ENCODE measurements around the gene TRIO.

Gene TRIO

DNA sequence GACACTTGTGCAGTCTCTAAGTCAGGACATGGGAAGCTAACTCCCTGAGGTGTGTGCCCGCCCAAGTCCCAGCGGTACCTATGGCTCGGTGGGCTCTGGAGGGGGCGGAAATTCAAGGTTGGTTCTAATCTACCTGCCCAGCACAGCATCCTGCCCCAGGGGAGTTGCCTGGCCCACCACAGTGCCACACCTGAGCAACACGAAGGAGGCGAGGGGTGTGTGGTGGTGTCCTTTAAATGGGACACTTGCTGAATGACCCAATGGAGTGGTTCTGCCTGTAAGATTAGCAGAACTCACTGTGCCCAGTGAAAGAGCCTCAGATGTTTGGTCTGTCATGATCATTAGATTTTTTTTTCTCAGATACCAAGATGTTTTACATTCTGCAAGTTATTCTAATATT, 367.7 kb downstream of the TRIO start:
- H3K27ac Mint-ChIP-seq: peak overlapping the region; percentile 42

GRCh38 chr5:14512574-14512973, 369.4 kb downstream of the TRIO start:
- H3K4me1 Mint-ChIP-seq: peaks cover 0 to 2% of the 10 kb centered on the region in 2 donors
- no peak for DNase-seq
- H3K27ac Mint-ChIP-seq: no peak overlapping the region
- H3K9me3 Mint-ChIP-seq: peaks cover 5 to 6% of the 10 kb centered on the region in 2 donors
- H3K36me3 Mint-ChIP-seq: peaks cover 12 to 24% of the 10 kb centered on the region in 2 donors
- ATAC-seq (replicated peaks): no peak
- H3K4me3 Mint-ChIP-seq: no peak overlapping the region
- no peaks in the 10 kb centered on the region for H3K27me3 Mint-ChIP-seq

More for the DNA sequence above, 367.7 kb downstream of the TRIO start:
- H3K4me1 Mint-ChIP-seq: peaks cover 0 to 2% of the 10 kb centered on the region in 2 donors
- no peak for DNase-seq
- H3K36me3 Mint-ChIP-seq: peaks cover 16 to 36% of the 10 kb centered on the region in 2 donors
- no peaks in the 10 kb centered on the region for H3K27me3 Mint-ChIP-seq
- H3K9me3 Mint-ChIP-seq: peaks cover 4% of the 10 kb centered on the region in 2 donors
- no peak overlapping the region for H3K4me3 Mint-ChIP-seq
- no peak for ATAC-seq (replicated peaks)

- no peak overlapping the region for H3K4me3 Mint-ChIP-seq
- no peaks in the 10 kb centered on the region for H3K27me3 Mint-ChIP-seq
- H3K9me3 Mint-ChIP-seq: peaks cover 5 to 6% of the 10 kb centered on the region in 2 donors
- ATAC-seq (replicated peaks): no peak
- H3K36me3 Mint-ChIP-seq: peaks cover 6 to 21% of the 10 kb centered on the region in 2 donors
- H3K4me1 Mint-ChIP-seq: peaks cover 0 to 2% of the 10 kb centered on the region in 2 donors
- H3K27ac Mint-ChIP-seq: no peak overlapping the region
- no peak for DNase-seq
These were observed 370.1 kb downstream of the TRIO start for GRCh38 chr5:14513266-14513665.

- no peak overlapping the region for H3K4me3 Mint-ChIP-seq
- no peak for ATAC-seq (replicated peaks)
- H3K9me3 Mint-ChIP-seq: peaks cover 7 to 8% of the 10 kb centered on the region in 2 donors
- H3K27me3 Mint-ChIP-seq: no peaks in the 10 kb centered on the region
- DNase-seq: no peak
- H3K36me3 Mint-ChIP-seq: peaks cover 5 to 22% of the 10 kb centered on the region in 2 donors
- H3K4me1 Mint-ChIP-seq: peaks cover 10 to 13% of the 10 kb centered on the region in 2 donors
- H3K27ac Mint-ChIP-seq: no peak overlapping the region
These were observed 373.8 kb downstream of the TRIO start for GRCh38 chr5:14516901-14517300.

- no peak for ATAC-seq (replicated peaks)
- Mint-ChIP-seq H3K9me3 (peaks cover 8 to 11% of the 10 kb centered on the region in 2 donors), H3K36me3 (peaks cover 5 to 22% of the 10 kb centered on the region in 2 donors), H3K27ac (no peak overlapping the region), H3K27me3 (no peaks in the 10 kb centered on the region), H3K4me1 (peaks cover 14 to 16% of the 10 kb centered on the region in 2 donors), H3K4me3 (no peak overlapping the region)
- no peak for DNase-seq
These were observed 375.5 kb downstream of the TRIO start for GRCh38 chr5:14518638-14519037.

GRCh38 chr5:14521748-14522147, 378.6 kb downstream of the TRIO start:
- Mint-ChIP-seq H3K27ac (peak overlapping the region; percentile 44), H3K9me3 (peaks cover 4 to 5% of the 10 kb centered on the region in 2 donors), H3K27me3 (no peaks in the 10 kb centered on the region), H3K4me3 (no peak overlapping the region), H3K36me3 (peaks cover 3 to 17% of the 10 kb centered on the region in 2 donors), H3K4me1 (peaks cover 14 to 16% of the 10 kb centered on the region in 2 donors)
- DNase-seq (no peak), ATAC-seq (replicated peaks) (peak in 1 of 2 donors; percentile 18)

DNA sequence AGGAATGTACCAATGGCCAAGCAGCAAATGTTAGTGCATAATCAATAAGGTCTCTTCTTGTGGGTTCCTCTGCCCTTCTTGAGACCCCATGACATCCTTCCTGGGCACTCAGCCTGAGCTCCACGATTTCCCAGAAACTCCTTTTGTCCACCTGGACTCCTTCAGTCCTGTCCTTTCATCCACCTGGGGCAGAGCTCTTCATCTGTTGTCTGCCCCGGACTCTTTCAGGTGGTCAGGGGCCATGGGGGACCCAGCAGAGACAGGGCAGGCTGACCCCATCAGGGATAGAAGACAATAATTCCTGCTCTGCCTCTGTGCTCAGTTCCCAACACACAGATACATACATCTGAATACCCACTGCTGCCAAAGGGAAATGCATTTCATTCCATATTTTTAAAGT, 379.6 kb downstream of the TRIO start:
- ATAC-seq (replicated peaks) (no peak), DNase-seq (no peak)
- no peak overlapping the region for H3K27ac Mint-ChIP-seq
- no peak overlapping the region for H3K4me3 Mint-ChIP-seq
- peaks cover 14 to 16% of the 10 kb centered on the region in 2 donors for H3K4me1 Mint-ChIP-seq
- H3K27me3 Mint-ChIP-seq: no peaks in the 10 kb centered on the region
- peaks cover 3 to 13% of the 10 kb centered on the region in 2 donors for H3K36me3 Mint-ChIP-seq
- H3K9me3 Mint-ChIP-seq: peaks cover 4 to 5% of the 10 kb centered on the region in 2 donors

GRCh38 chr5:14523243-14524034, 380.3 kb downstream of the TRIO start:
- Mint-ChIP-seq H3K27ac (no peak overlapping the region), H3K27me3 (no peaks in the 10 kb centered on the region), H3K4me1 (peaks cover 14 to 16% of the 10 kb centered on the region in 2 donors), H3K9me3 (peaks cover 4 to 5% of the 10 kb centered on the region in 2 donors), H3K4me3 (no peak overlapping the region), H3K36me3 (peaks cover 3 to 11% of the 10 kb centered on the region in 2 donors)
- ATAC-seq (replicated peaks): no peak
- no peak for DNase-seq

DNA sequence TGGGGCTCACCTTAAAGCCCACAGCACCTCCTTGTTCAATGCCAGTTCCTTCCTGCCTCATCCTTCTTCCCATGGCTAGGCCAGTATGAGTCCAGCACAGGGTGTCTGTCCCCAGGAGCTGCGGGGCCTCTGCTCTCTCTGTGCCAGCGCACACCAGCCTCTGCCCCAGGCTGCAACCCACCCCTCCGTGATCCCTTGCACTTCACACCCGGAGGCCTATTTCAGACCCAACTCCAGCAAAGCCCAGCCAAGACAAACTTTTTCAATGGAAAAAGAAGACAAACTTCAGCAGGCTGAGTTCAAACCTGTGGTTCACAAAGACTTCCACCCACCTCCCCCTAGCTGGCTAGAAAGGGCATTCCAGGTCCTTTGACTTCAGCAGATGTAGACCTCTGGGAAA, 382.3 kb downstream of the TRIO start:
- H3K36me3 Mint-ChIP-seq: peaks cover 3 to 7% of the 10 kb centered on the region in 2 donors
- DNase-seq (no peak), ATAC-seq (replicated peaks) (no peak)
- no peak overlapping the region for H3K4me3 Mint-ChIP-seq
- H3K4me1 Mint-ChIP-seq: peaks cover 14 to 16% of the 10 kb centered on the region in 2 donors
- H3K9me3 Mint-ChIP-seq: peaks cover 4 to 5% of the 10 kb centered on the region in 2 donors
- H3K27ac Mint-ChIP-seq: no peak overlapping the region
- no peaks in the 10 kb centered on the region for H3K27me3 Mint-ChIP-seq

DNA sequence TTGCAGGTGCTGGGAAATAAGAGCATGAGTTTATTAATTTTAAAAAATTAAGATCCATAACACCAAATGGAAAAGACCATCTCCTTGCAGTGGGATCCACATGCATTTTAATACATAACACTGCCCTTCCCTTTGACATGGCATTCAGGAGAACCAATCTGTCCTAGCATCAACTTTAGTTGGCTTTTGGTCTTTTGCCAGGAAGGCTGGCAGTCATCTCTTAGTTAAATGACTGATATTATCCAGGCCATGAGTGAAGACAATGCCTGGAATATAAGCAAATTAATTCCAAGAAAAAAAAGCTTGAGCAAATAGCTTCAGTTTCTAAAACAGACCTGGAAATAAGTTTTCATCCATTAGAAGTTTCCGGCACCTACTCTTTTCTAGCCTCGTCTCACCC, 383.4 kb downstream of the TRIO start:
- Mint-ChIP-seq H3K4me3 (no peak overlapping the region), H3K4me1 (peaks cover 7% of the 10 kb centered on the region in 2 donors), H3K27ac (no peak overlapping the region), H3K36me3 (peaks cover 3 to 7% of the 10 kb centered on the region in 2 donors), H3K9me3 (peaks cover 4 to 5% of the 10 kb centered on the region in 2 donors), H3K27me3 (no peaks in the 10 kb centered on the region)
- DNase-seq: no peak
- no peak for ATAC-seq (replicated peaks)

GRCh38 chr5:14528115-14528514, 385.0 kb downstream of the TRIO start:
- Mint-ChIP-seq H3K27ac (no peak overlapping the region), H3K36me3 (no peaks in the 10 kb centered on the region), H3K4me1 (no peaks in the 10 kb centered on the region), H3K27me3 (no peaks in the 10 kb centered on the region), H3K9me3 (no peaks in the 10 kb centered on the region), H3K4me3 (no peak overlapping the region)
- DNase-seq: no peak
- ATAC-seq (replicated peaks): no peak

- Mint-ChIP-seq H3K27me3 (no peaks in the 10 kb centered on the region), H3K4me3 (no peak overlapping the region), H3K27ac (no peak overlapping the region), H3K9me3 (peaks cover 0 to 3% of the 10 kb centered on the region in 2 donors), H3K36me3 (no peaks in the 10 kb centered on the region), H3K4me1 (no peaks in the 10 kb centered on the region)
- ATAC-seq (replicated peaks) (no peak), DNase-seq (no peak)
These were observed 385.8 kb downstream of the TRIO start for GRCh38 chr5:14528926-14529325.

GRCh38 chr5:14531668-14532067, 388.5 kb downstream of the TRIO start:
- Mint-ChIP-seq H3K4me1 (peaks cover 3 to 8% of the 10 kb centered on the region in 2 donors), H3K9me3 (peaks cover 0 to 3% of the 10 kb centered on the region in 2 donors), H3K27ac (no peak overlapping the region), H3K36me3 (no peaks in the 10 kb centered on the region), H3K27me3 (no peaks in the 10 kb centered on the region), H3K4me3 (no peak overlapping the region)
- ATAC-seq (replicated peaks) (no peak), DNase-seq (no peak)

DNA sequence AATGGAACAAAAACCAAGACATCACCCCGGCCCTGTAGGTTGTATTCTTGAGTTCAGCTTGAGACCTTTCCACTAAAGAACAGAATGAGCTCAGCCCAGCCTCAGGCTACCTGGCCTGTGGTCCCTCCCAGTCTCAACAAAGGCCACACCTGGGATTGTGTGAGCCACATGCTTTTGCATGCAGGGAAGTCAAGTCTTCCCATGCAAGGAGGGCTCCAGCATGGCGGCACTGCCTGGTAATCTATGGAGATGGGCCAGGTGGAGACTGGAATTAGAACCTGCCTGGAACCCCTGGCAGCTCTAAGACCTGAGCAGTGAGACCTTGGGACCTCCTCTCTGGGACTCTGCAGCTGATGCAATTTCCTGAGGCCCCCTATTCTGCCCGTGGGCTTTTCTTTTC, 389.0 kb downstream of the TRIO start:
- H3K4me1 Mint-ChIP-seq: peaks cover 3 to 8% of the 10 kb centered on the region in 2 donors
- no peaks in the 10 kb centered on the region for H3K27me3 Mint-ChIP-seq
- peaks cover 0 to 3% of the 10 kb centered on the region in 2 donors for H3K9me3 Mint-ChIP-seq
- H3K27ac Mint-ChIP-seq: no peak overlapping the region
- H3K4me3 Mint-ChIP-seq: no peak overlapping the region
- DNase-seq (no peak), ATAC-seq (replicated peaks) (no peak)
- H3K36me3 Mint-ChIP-seq: no peaks in the 10 kb centered on the region

DNA sequence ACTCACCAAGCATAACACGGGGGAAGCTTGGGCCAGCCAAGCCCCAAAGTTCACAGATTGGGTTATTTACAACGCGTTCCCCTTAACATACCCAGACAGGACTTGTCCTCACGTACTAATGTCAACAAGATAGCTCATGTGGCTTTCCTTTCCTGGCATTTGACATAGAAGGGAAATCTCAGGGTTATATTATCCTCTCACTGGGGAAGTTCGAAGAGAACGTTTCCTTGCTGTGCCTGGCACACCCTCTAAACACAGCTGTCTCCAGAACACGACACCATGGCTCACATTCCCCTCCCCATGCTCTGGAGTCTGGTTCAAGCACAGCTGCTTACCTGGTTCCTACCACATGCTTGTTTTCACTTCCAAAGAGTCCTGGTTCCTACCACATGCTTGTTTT, 391.6 kb downstream of the TRIO start:
- no peaks in the 10 kb centered on the region for H3K36me3 Mint-ChIP-seq
- peak; percentile 29 to 33 for ATAC-seq (replicated peaks)
- peaks cover 3% of the 10 kb centered on the region in 2 donors for H3K9me3 Mint-ChIP-seq
- peaks cover 0 to 5% of the 10 kb centered on the region in 2 donors for H3K27me3 Mint-ChIP-seq
- DNase-seq: no peak
- H3K4me1 Mint-ChIP-seq: peaks cover 3 to 8% of the 10 kb centered on the region in 2 donors
- H3K27ac Mint-ChIP-seq: no peak overlapping the region
- H3K4me3 Mint-ChIP-seq: no peak overlapping the region

Measured in stimulated activated naive B cell treated with anti-CD40 and anti-IgM and Interleukin-4, amounts not matched to agents 10 μg/mL and 1 μg/mL and 100 μg/mL, for 72 hours (primary cell).